B cell (primary cell): ENCODE data around the gene GPR62. TPM values are rescaled to one million over a fixed set of nuclear protein-coding genes. Genes with fewer than 3 reads are reported as not detected.

ENCODE experiments used
- ATAC-seq: fragments of 200-7000 bp; cut with Tn5 transposase; one replicate; pipeline ENCODE4 v1.10.0; 2021; ENCODE audit warnings: low read depth, mild to moderate bottlenecking, moderate number of reproducible peaks, moderate library complexity
- CTCF ChIA-PET: fragments of 350-600 bp; sonication (Branson Sonifier 250); formaldehyde crosslinking; loops from one replicate; lab custom pipeline; 2021; ENCODE audit warnings: antibody characterized with exemption, inconsistent platforms; lab: Charles Lee
- POLR2A ChIA-PET: fragments of 350-600 bp; sonication (Branson Sonifier 250); formaldehyde crosslinking; loops from one replicate; lab custom pipeline; 2021; ENCODE audit warnings: antibody characterized with exemption; lab: Charles Lee
- DNase-seq: peaks from one replicate; pipeline ENCODE4 v3.0.0; 2013
- H2AFZ ChIP-seq: 2 replicates; pipeline ENCODE4 v1.6.1; 2012; ENCODE audit warnings: mild to moderate bottlenecking, low read depth, low read length; ENCODE audit not compliant: insufficient read depth, poor library complexity, severe bottlenecking
- H3K27ac ChIP-seq, 2 donors: 1 replicate in 1 of 2; 2 replicates in 1 of 2; pipeline ENCODE4 v1.5.1; 2012 to 2013; ENCODE audit warnings: low read length in 2 of 2, mild to moderate bottlenecking in 2 of 2, moderate library complexity in 1 of 2
- H3K27me3 ChIP-seq, 4 experiments: fragments of 200-600 bp in 1 of 4; sonication (generic) in 1 of 4; replicated peaks in 1 of 4; 1 replicate in 2 of 4; 2 replicates in 2 of 4; pipeline versions ENCODE4 v1.6.1 to v1.7.0; 2013 to 2016; ENCODE audit warnings: low read length in 3 of 4, mild to moderate bottlenecking in 2 of 4, mixed read lengths in 1 of 4, moderate library complexity in 1 of 4; ENCODE audit not compliant: insufficient read depth in 4 of 4, control insufficient read depth in 3 of 4; ENCODE audit errors: control extremely low read depth in 1 of 4
- H3K36me3 ChIP-seq, 2 experiments: replicated peaks in 1 of 2; 1 replicate in 1 of 2; 2 replicates in 1 of 2; pipeline versions ENCODE4 v1.6.1 to v1.7.1; 2013; ENCODE audit warnings: low read length in 1 of 2; ENCODE audit not compliant: insufficient read depth in 2 of 2, control insufficient read depth in 1 of 2; ENCODE audit errors: control extremely low read depth in 1 of 2, extremely low read depth in 1 of 2
- H3K4me1 ChIP-seq, 2 donors: fragments of 200-600 bp in 1 of 2; sonication (generic) in 1 of 2; 1 replicate in 1 of 2; 2 replicates in 1 of 2; pipeline versions ENCODE4 v1.5.1 to v1.6.1; 2013 to 2017; ENCODE audit warnings: low read length in 2 of 2; ENCODE audit not compliant: control insufficient read depth in 2 of 2, insufficient read depth in 2 of 2
- H3K4me2 ChIP-seq: replicated peaks from 2 replicates; pipeline ENCODE3; 2012; ENCODE audit warnings: mild to moderate bottlenecking, low read depth, low read length; ENCODE audit not compliant: poor library complexity, severe bottlenecking
- H3K4me3 ChIP-seq, 5 experiments: fragments of 200-600 bp in 1 of 5; sonication (generic) in 1 of 5; 1 replicate in 3 of 5; 2 replicates in 2 of 5; pipeline versions ENCODE4 v1.5.1 to v1.7.0; 2011 to 2016; ENCODE audit warnings: low read length in 4 of 5, mild to moderate bottlenecking in 4 of 5, low read depth in 2 of 5, control low read depth in 1 of 5, moderate library complexity in 1 of 5; ENCODE audit not compliant: insufficient read depth in 1 of 5; ENCODE audit errors: control extremely low read depth in 1 of 5, extremely low read depth in 1 of 5
- H3K79me2 ChIP-seq: fragments of 200-600 bp; sonication (generic); one replicate; pipeline ENCODE4 v1.6.0; 2016; ENCODE audit warnings: low read length; ENCODE audit not compliant: control insufficient read depth, insufficient read depth
- H3K9ac ChIP-seq: fragments of 200-600 bp; sonication (generic); 2 replicates; pipeline ENCODE4 v1.6.1; 2017; ENCODE audit warnings: mild to moderate bottlenecking, low read length, moderate library complexity
- H3K9me3 ChIP-seq, 3 donors: one replicate each; pipeline versions ENCODE4 v1.6.1 to v1.7.1; 2013; ENCODE audit warnings: low read length in 2 of 3; ENCODE audit not compliant: control insufficient read depth in 2 of 3, insufficient read depth in 1 of 3; ENCODE audit errors: control extremely low read depth in 1 of 3
- H4K20me1 ChIP-seq: 2 replicates; pipeline ENCODE4 v1.6.0; 2012; ENCODE audit warnings: mild to moderate bottlenecking, low read length; ENCODE audit not compliant: insufficient read depth, control insufficient read depth, poor library complexity, severe bottlenecking
- H3K27ac Mint-ChIP-seq: one replicate; pipeline ENCODE4 v1.8.0; 2021; ENCODE audit warnings: mixed read lengths
- H3K27me3 Mint-ChIP-seq: one replicate; pipeline ENCODE4 v1.8.0; 2021; ENCODE audit warnings: mixed read lengths
- H3K4me1 Mint-ChIP-seq: one replicate; pipeline ENCODE4 v1.8.0; 2021; ENCODE audit warnings: mixed read lengths
- H3K4me3 Mint-ChIP-seq: one replicate; pipeline ENCODE4 v1.8.0; 2021; ENCODE audit warnings: mixed read lengths
- H3K9me3 Mint-ChIP-seq: one replicate; pipeline ENCODE4 v1.8.0; 2022; ENCODE audit warnings: mixed read lengths; ENCODE audit not compliant: insufficient read depth
- CTCF ChIP-seq: fragments of 200-600 bp; IDR thresholded peaks from one replicate; pipeline ENCODE4 v1.8.0; 2022; ENCODE audit warnings: antibody characterized with exemption, mild to moderate bottlenecking
- EZH2 ChIP-seq: IDR thresholded peaks from 2 replicates; pipeline ENCODE4 v1.6.1; 2012; ENCODE audit warnings: borderline replicate concordance, low read depth, mild to moderate bottlenecking, moderate library complexity, low read length; ENCODE audit not compliant: insufficient read depth, poor library complexity, severe bottlenecking
- WGBS: methylation state at CpG from one replicate; pipeline ENCODE4 v1.1.5; 2013; ENCODE audit warnings: missing lambda C conversion rate; ENCODE audit not compliant: insufficient coverage; 5-methylcytosine and 5-hydroxymethylcytosine counted together
- intact Hi-C: fragments of 100-400 bp; cut with micrococcal nuclease; formaldehyde crosslinking; loops from one replicate; pipeline ENCODE4 v1.10.0; 2022
- polyA plus RNA-seq: library from polyadenylated mRNA; depleted of rRNA; stranded (reverse); fragments of >200 nt; gene quantifications from 2 replicates; pipeline ENCODE4 v1.2.3, GENCODE V29; 2012
- total RNA-seq, 2 donors: library from RNA; stranded (reverse); fragments of 120-200 nt in 1 of 2; gene quantifications; 1 replicate in 1 of 2; 2 replicates in 1 of 2; pipeline versions ENCODE4 v1.2.3 to v1.2.4, GENCODE V29; 2013 to 2022

Gene GPR62
- total and polyA plus RNA-seq, 2 donors (not counting 1 experiment from before 2014, with no cell fraction given), result not detected

DNA sequence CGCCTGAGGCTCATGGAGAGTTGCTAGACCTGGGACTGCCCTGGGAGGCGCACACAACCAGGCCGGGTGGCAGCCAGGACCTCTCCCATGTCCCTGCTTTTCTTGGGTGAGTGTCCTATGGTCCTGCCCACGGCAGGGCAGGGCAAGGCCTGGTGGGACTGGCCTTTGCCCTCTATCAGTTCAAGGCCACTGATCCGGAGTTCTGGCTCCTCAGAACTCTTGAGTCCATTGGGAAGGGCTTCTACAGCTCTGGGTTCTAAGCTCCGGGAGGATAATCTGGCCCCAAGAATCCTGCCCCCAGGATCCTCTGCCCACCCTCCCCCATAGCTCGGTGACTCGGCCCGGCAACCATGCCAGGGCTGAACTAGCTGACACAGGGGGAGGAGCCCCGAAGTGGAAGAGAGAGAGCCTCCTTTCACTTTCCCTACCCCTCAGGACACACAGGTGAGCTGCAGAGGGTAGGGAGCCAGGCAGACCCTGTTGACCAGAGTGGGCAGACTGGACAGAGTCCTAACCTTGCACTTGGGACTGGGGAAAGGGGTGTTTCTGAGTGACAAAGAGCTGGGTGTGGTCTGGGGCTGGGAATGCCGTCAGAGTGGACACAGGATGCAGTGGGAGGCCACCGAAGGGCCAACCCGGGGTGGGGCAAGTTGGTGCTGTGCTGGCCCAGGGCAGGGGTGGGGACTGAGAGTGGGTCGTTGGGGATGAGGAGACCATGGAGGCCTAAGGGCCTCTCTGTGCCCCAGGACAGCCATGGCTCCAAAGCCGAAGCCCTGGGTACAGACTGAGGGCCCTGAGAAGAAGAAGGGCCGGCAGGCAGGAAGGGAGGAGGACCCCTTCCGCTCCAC, 12.4 kb upstream of the GPR62 start:
- no peaks in the 10 kb centered on the region for H3K9me3 Mint-ChIP-seq
- peak overlapping the region; percentile 43 to 90 (median 88) for H3K4me3 ChIP-seq
- H3K27me3 Mint-ChIP-seq, result no peaks in the 10 kb centered on the region
- TF ChIP-seq EZH2, result no peak
- no peak for TF ChIP-seq CTCF
- H3K4me2 ChIP-seq, result peak overlapping the region; percentile 96
- 69% methylated on average over 14 of the region's 17 CpGs for WGBS
- peak overlapping the region; percentile 95 for H3K4me3 Mint-ChIP-seq
- intact Hi-C loops, result loop anchor here (1.0 to 5.0 kb wide), 8 partner anchors 31 to 556 kb away; partner anchors contain the start of genes ABHD14B, MANF, POC1A and RPL29
- peaks cover 22 to 26% of the 10 kb centered on the region in 2 donors for H3K4me1 ChIP-seq
- H3K36me3 ChIP-seq, result peaks cover 0 to 19% of the 10 kb centered on the region in 2 experiments
- DNase-seq, result peak; percentile 74
- H2AFZ ChIP-seq, result peak overlapping the region; percentile 92
- peaks cover 36% of the 10 kb centered on the region for H3K4me1 Mint-ChIP-seq
- peak overlapping the region; percentile 94 for H3K27ac Mint-ChIP-seq
- H3K9ac ChIP-seq, result peak overlapping the region; percentile 78
- ATAC-seq, result no peak
- peaks cover 21% of the 10 kb centered on the region for H3K79me2 ChIP-seq
- peak overlapping the region; percentile 72 to 74 for H3K27ac ChIP-seq
- no peaks in the 10 kb centered on the region for H3K27me3 ChIP-seq
- no peaks in the 10 kb centered on the region for H4K20me1 ChIP-seq
- ChIA-PET POLR2A (interaction anchor here (0.6 to 2.5 kb wide), 3 partner anchors 31 to 513 kb away, joined by 3 to 13 read pairs (median 6); partner anchors contain the start of genes ABHD14A, ABHD14B, NISCH and RPL29), CTCF (interaction anchor here (1.0 to 3.4 kb wide), 11 partner anchors 20 to 251 kb away, joined by 3 to 45 read pairs (median 6); partner anchors contain the start of genes ABHD14A, ABHD14B and PCBP4)
- no peaks in the 10 kb centered on the region for H3K9me3 ChIP-seq
